ENCODE results near the gene WDR37. TPM values are rescaled to one million over a fixed set of nuclear protein-coding genes. Genes with fewer than 3 reads are reported as not detected.

Gene WDR37
- total and polyA plus RNA-seq, 4 donors: 6.6 to 23.5 (median 13.6) TPM

GRCh38 chr10:1050554-1050953 is 5.6 kb upstream of the WDR37 start:
- 58 to 62% methylated on average over 4 of the region's 4 CpGs for WGBS, 2 donors
- peaks cover 8 to 37% (median 12%) of the 10 kb centered on the region in 5 donors for H3K4me1 ChIP-seq (ENCODE audit: control insufficient read depth in 5 of 5, insufficient read depth in 5 of 5, low read length in 5 of 5)
- H3K27me3 ChIP-seq (ENCODE audit: control insufficient read depth in 3 of 3, insufficient read depth in 3 of 3, low read length in 2 of 3): no peaks in the 10 kb centered on the region
- H3K4me3 ChIP-seq: no peak overlapping the region
- DNase-seq: no peak
- peaks cover 0 to 23% (median 7%) of the 10 kb centered on the region in 4 donors for H3K36me3 ChIP-seq (ENCODE audit: control insufficient read depth in 4 of 4, insufficient read depth in 4 of 4, low read length in 4 of 4)
- no peak for TF ChIP-seq CTCF (IDR thresholded peaks at IDR 0.05; ENCODE audit: control extremely low read depth, extremely low read depth)
- no peak for ATAC-seq (ENCODE audit: insufficient read depth, low FRiP score)
- H3K9ac ChIP-seq (ENCODE audit: insufficient read depth in 1 of 2, low read length in 2 of 2): no peak overlapping the region
- no peak overlapping the region for H3K27ac ChIP-seq (ENCODE audit: low read depth in 1 of 2, low read length in 1 of 2)
- H3K9me3 ChIP-seq (ENCODE audit: control insufficient read depth in 4 of 4, insufficient read depth in 3 of 4, low read length in 3 of 4): peaks cover 0 to 2% (median 0%) of the 10 kb centered on the region in 4 donors

- peaks cover 6 to 35% (median 17%) of the 10 kb centered on the region in 5 donors for H3K4me1 ChIP-seq (ENCODE audit: control insufficient read depth in 5 of 5, insufficient read depth in 5 of 5, low read length in 5 of 5)
- TF ChIP-seq CTCF (IDR thresholded peaks at IDR 0.05; ENCODE audit: control extremely low read depth, extremely low read depth): no peak
- ATAC-seq (ENCODE audit: insufficient read depth, low FRiP score) (no peak), DNase-seq (no peak)
- 71 to 76% methylated on average over 6 of the region's 6 CpGs for WGBS, 2 donors
- H3K4me3 ChIP-seq: no peak overlapping the region
- H3K36me3 ChIP-seq (ENCODE audit: control insufficient read depth in 4 of 4, insufficient read depth in 4 of 4, low read length in 4 of 4): peaks cover 0 to 23% (median 9%) of the 10 kb centered on the region in 4 donors
- no peaks in the 10 kb centered on the region for H3K27me3 ChIP-seq (ENCODE audit: control insufficient read depth in 3 of 3, insufficient read depth in 3 of 3, low read length in 2 of 3)
- no peak overlapping the region for H3K9ac ChIP-seq (ENCODE audit: insufficient read depth in 1 of 2, low read length in 2 of 2)
- no peaks in the 10 kb centered on the region for H3K9me3 ChIP-seq (ENCODE audit: control insufficient read depth in 4 of 4, insufficient read depth in 3 of 4, low read length in 3 of 4)
- H3K27ac ChIP-seq (ENCODE audit: low read depth in 1 of 2, low read length in 1 of 2): no peak overlapping the region
These were observed 1.5 kb upstream of the WDR37 start for GRCh38 chr10:1054684-1055083.

- Histone ChIP-seq H3K4me3 (peak overlapping the region; percentile 100), H3K9ac (ENCODE audit: insufficient read depth in 1 of 2, low read length in 2 of 2) (peak overlapping the region; percentile 11 to 28), H3K27ac (ENCODE audit: low read depth in 1 of 2, low read length in 1 of 2) (peak overlapping the region; percentile 97 to 100), H3K27me3 (ENCODE audit: control insufficient read depth in 3 of 3, insufficient read depth in 3 of 3, low read length in 2 of 3) (no peaks in the 10 kb centered on the region), H3K4me1 (ENCODE audit: control insufficient read depth in 5 of 5, insufficient read depth in 5 of 5, low read length in 5 of 5) (peaks cover 7 to 30% (median 17%) of the 10 kb centered on the region in 5 donors), H3K36me3 (ENCODE audit: control insufficient read depth in 4 of 4, insufficient read depth in 4 of 4, low read length in 4 of 4) (peaks cover 0 to 16% (median 9%) of the 10 kb centered on the region in 4 donors), H3K9me3 (ENCODE audit: control insufficient read depth in 4 of 4, insufficient read depth in 3 of 4, low read length in 3 of 4) (no peaks in the 10 kb centered on the region)
- DNase-seq (peak; percentile 16 to 30 (median 28)), ATAC-seq (ENCODE audit: insufficient read depth, low FRiP score) (peak; percentile 4)
- no peak for TF ChIP-seq CTCF (IDR thresholded peaks at IDR 0.05; ENCODE audit: control extremely low read depth, extremely low read depth)
- 0 to 1% methylated on average over 26 of the region's 26 CpGs for WGBS, 2 donors
These were observed 997 bp downstream of the WDR37 start for GRCh38 chr10:1057106-1057657.

- peaks cover 0 to 13% (median 7%) of the 10 kb centered on the region in 4 donors for H3K36me3 ChIP-seq (ENCODE audit: control insufficient read depth in 4 of 4, insufficient read depth in 4 of 4, low read length in 4 of 4)
- 57 to 71% methylated on average over 7 of the region's 7 CpGs for WGBS, 2 donors
- no peak overlapping the region for H3K9ac ChIP-seq (ENCODE audit: insufficient read depth in 1 of 2, low read length in 2 of 2)
- H3K9me3 ChIP-seq (ENCODE audit: control insufficient read depth in 4 of 4, insufficient read depth in 3 of 4, low read length in 3 of 4): no peaks in the 10 kb centered on the region
- H3K27me3 ChIP-seq (ENCODE audit: control insufficient read depth in 3 of 3, insufficient read depth in 3 of 3, low read length in 2 of 3): no peaks in the 10 kb centered on the region
- DNase-seq (no peak), ATAC-seq (ENCODE audit: insufficient read depth, low FRiP score) (no peak)
- H3K27ac ChIP-seq (ENCODE audit: low read depth in 1 of 2, low read length in 1 of 2): peak overlapping the region in 1 of 2 donors; percentile 100
- no peak for TF ChIP-seq CTCF (IDR thresholded peaks at IDR 0.05; ENCODE audit: control extremely low read depth, extremely low read depth)
- H3K4me1 ChIP-seq (ENCODE audit: control insufficient read depth in 5 of 5, insufficient read depth in 5 of 5, low read length in 5 of 5): peaks cover 7 to 32% (median 17%) of the 10 kb centered on the region in 5 donors
- no peak overlapping the region for H3K4me3 ChIP-seq
These were observed 1.8 kb downstream of the WDR37 start for GRCh38 chr10:1058017-1058416.

Measured in lung (tissue), 12 donors.